Gastrocnemius medialis (tissue), 4 donors: ENCODE data around the gene ATP10A. TPM values are rescaled to one million over a fixed set of nuclear protein-coding genes. Genes with fewer than 3 reads are reported as not detected.
A peak's percentile ranks its signal among the peaks of the same experiment; 100 is the strongest.

Experiments used
- ATAC-seq, 2 donors: fragments of 150-250 bp; one replicate each; pipeline ENCODE4 v1.9.1; 2016
- DNase-seq, 2 donors: peaks; one replicate each; pipeline ENCODE4 v3.0.0-alpha.2; 2019
- H3K27ac ChIP-seq, 4 donors: fragments of 200-600 bp; sonication (generic); 1 replicate in 1 of 4; 2 replicates in 3 of 4; pipeline ENCODE4 v1.5.1; 2016 to 2018; ENCODE audit warnings: mild to moderate bottlenecking in 2 of 4, moderate library complexity in 1 of 4
- H3K27me3 ChIP-seq, 3 donors: fragments of 200-600 bp; sonication (generic) in 2 of 3; 1 replicate in 1 of 3; 2 replicates in 2 of 3; pipeline versions ENCODE4 v1.5.1 to v1.6.0; 2016 to 2019; ENCODE audit warnings: mild to moderate bottlenecking in 1 of 3, moderate library complexity in 1 of 3
- H3K36me3 ChIP-seq, 2 donors: fragments of 200-600 bp; sonication (generic) in 1 of 2; one replicate each; pipeline ENCODE4 v1.5.1; 2017 to 2018
- H3K4me1 ChIP-seq, 2 donors: fragments of 200-600 bp; sonication (generic) in 1 of 2; one replicate each; pipeline ENCODE4 v1.5.1; 2016 to 2017; ENCODE audit warnings: mild to moderate bottlenecking in 2 of 2
- H3K4me3 ChIP-seq, 4 donors: fragments of 200-600 bp; sonication (generic) in 3 of 4; 1 replicate in 1 of 4; 2 replicates in 3 of 4; pipeline ENCODE4 v1.5.1; 2016 to 2019; ENCODE audit warnings: mild to moderate bottlenecking in 2 of 4
- H3K9me3 ChIP-seq, 3 donors: fragments of 200-600 bp; sonication (generic) in 2 of 3; 1 replicate in 1 of 3; 2 replicates in 2 of 3; pipeline ENCODE4 v1.5.1; 2016 to 2019
- POLR2A ChIP-seq, 2 donors: fragments of 450-650 bp; IDR thresholded peaks; one replicate each; pipeline ENCODE4 v1.6.1; 2017; ENCODE audit warnings: antibody characterized with exemption in 2 of 2, mild to moderate bottlenecking in 2 of 2, moderate library complexity in 2 of 2
- in situ Hi-C, 4 donors: fragments of 200-750 bp; cut with MboI; loops; one replicate each; pipeline versions ENCODE4 v1.15.0 to v1.8.0; 2017; ENCODE audit warnings: low sequenced_read_pairs in 4 of 4
- intact Hi-C: fragments of 100-400 bp; cut with DNase I; formaldehyde crosslinking; loops from one replicate; pipeline ENCODE4 v1.15.1; 2023; ENCODE audit warnings: low total_unique reads
- total RNA-seq, 4 donors: library from RNA; depleted of rRNA; stranded (reverse); fragments of >200 nt; gene quantifications; one replicate each; pipeline versions ENCODE4 v1.1.0 to v1.2.3, GENCODE V29; 2016
- TF ChIP-seq, protein P1 (sequence below), 5 experiments: fragments of 450-650 bp in 3 of 5; fragments of 200-600 bp in 2 of 5; sonication (generic) in 2 of 5; IDR thresholded peaks in 4 of 5; conservative IDR thresholded peaks in 1 of 5; 1 replicate in 4 of 5; 2 replicates in 1 of 5; pipeline ENCODE4 v1.5.1; 2016 to 2019; ENCODE audit warnings: antibody characterized with exemption in 5 of 5, mild to moderate bottlenecking in 3 of 5, moderate library complexity in 3 of 5

Gene ATP10A
- total RNA-seq, 4 donors from 2014 or later, result 0.36 to 0.56 (median 0.47) TPM

GRCh38 chr15:25740383-25741255 lies 122.5 kb downstream of the ATP10A start:
- ATAC-seq (no peak), DNase-seq (no peak)
- H3K4me1 ChIP-seq, result peaks cover 11 to 13% of the 10 kb centered on the region in 2 donors
- no peaks in the 10 kb centered on the region for H3K9me3 ChIP-seq
- intact Hi-C loops, result loop anchor here (10.0 kb wide), 1 partner anchor 194 kb away; no protein-coding TSS in a partner anchor
- no peak overlapping the region for H3K27ac ChIP-seq
- TF ChIP-seq, protein P1, sequence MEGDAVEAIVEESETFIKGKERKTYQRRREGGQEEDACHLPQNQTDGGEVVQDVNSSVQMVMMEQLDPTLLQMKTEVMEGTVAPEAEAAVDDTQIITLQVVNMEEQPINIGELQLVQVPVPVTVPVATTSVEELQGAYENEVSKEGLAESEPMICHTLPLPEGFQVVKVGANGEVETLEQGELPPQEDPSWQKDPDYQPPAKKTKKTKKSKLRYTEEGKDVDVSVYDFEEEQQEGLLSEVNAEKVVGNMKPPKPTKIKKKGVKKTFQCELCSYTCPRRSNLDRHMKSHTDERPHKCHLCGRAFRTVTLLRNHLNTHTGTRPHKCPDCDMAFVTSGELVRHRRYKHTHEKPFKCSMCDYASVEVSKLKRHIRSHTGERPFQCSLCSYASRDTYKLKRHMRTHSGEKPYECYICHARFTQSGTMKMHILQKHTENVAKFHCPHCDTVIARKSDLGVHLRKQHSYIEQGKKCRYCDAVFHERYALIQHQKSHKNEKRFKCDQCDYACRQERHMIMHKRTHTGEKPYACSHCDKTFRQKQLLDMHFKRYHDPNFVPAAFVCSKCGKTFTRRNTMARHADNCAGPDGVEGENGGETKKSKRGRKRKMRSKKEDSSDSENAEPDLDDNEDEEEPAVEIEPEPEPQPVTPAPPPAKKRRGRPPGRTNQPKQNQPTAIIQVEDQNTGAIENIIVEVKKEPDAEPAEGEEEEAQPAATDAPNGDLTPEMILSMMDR (IDR thresholded peaks at IDR 0.05 in 4 of 5, conservative IDR thresholded peaks at IDR 0.05 in 1 of 5), result no peak
- TF ChIP-seq POLR2A (IDR thresholded peaks at IDR 0.05), result no peak
- in situ Hi-C loops, result no loop called here
- no peak overlapping the region for H3K4me3 ChIP-seq
- no peaks in the 10 kb centered on the region for H3K36me3 ChIP-seq
- H3K27me3 ChIP-seq, result no peaks in the 10 kb centered on the region

DNA sequence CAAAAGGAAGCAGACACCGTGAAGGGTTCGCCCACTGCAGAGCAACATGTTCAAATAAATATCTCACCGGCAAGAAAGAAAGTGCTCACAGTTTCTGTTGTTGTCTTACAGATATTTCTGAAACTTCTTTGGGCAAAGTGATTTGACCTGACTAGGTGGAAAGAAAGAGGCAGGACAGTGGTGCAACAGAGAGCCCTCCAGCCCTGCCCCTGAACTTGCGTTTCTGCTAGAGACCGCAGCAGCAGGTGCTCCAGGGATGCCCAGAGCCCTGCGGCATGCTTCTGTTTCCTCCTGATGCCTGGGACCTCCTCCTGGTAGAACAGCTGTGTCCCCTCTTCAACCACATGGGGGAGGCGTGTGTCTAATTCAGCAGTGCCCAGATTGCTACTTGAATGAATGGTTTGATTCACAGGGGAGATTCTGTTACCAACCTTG lies 123.4 kb downstream of the ATP10A start:
- Histone ChIP-seq H3K36me3 (no peaks in the 10 kb centered on the region), H3K4me3 (no peak overlapping the region), H3K4me1 (peaks cover 11 to 13% of the 10 kb centered on the region in 2 donors), H3K27ac (no peak overlapping the region), H3K9me3 (no peaks in the 10 kb centered on the region), H3K27me3 (no peaks in the 10 kb centered on the region)
- DNase-seq (no peak), ATAC-seq (no peak)
- in situ Hi-C loops, result no loop called here
- intact Hi-C loops, result loop anchor here (10.0 kb wide), 1 partner anchor 195 kb away; no protein-coding TSS in a partner anchor
- TF ChIP-seq, protein P1 (IDR thresholded peaks at IDR 0.05 in 4 of 5, conservative IDR thresholded peaks at IDR 0.05 in 1 of 5), result peak in 1 of 5 experiments; percentile 26
- TF ChIP-seq POLR2A (IDR thresholded peaks at IDR 0.05), result no peak

DNA sequence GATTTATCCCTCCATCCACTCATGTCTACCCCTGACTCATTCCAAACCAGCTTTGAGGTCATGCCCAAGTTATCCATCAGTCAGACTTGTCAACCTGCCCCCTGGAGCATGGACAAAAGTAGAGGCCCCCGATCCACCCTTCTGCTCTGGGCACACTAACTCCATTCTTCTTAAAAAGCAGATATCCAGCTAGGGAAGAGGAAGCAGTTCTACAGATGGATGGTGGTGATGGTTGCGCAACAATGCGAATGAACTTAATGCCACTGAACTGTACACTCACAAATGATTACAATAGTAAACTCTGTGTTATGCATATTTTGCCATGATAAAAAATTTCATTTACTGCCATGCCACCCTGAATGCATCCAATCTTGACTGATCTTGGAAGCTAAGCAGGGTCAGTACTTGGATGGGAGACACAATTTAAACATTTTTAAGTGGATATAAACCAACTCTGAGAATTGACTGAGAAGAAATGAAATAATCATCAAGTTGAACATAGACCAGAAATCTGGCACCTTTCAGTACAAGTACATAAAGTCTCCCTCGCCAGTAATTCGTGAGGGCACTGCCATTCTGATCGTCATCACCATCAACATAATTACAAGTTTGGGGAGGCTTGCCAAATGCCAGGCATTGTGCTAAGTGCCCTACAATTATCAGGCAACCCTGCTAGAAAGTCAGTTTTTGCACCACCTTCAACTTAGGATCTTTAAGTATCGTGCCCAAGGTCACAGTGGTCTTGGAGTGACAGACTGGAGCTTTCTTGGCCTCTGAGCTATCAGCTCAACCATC lies 124.8 kb downstream of the ATP10A start:
- Histone ChIP-seq H3K27me3 (no peaks in the 10 kb centered on the region), H3K9me3 (no peaks in the 10 kb centered on the region), H3K36me3 (no peaks in the 10 kb centered on the region), H3K4me1 (peaks cover 11 to 13% of the 10 kb centered on the region in 2 donors), H3K27ac (peak overlapping the region in 2 of 4 donors; percentile 5 to 61), H3K4me3 (no peak overlapping the region)
- ATAC-seq, result no peak
- in situ Hi-C loops, result no loop called here
- TF ChIP-seq, protein P1 (IDR thresholded peaks at IDR 0.05 in 4 of 5, conservative IDR thresholded peaks at IDR 0.05 in 1 of 5), result no peak
- no peak for TF ChIP-seq POLR2A (IDR thresholded peaks at IDR 0.05)
- intact Hi-C loops, result no loop called here
- DNase-seq, result no peak

DNA sequence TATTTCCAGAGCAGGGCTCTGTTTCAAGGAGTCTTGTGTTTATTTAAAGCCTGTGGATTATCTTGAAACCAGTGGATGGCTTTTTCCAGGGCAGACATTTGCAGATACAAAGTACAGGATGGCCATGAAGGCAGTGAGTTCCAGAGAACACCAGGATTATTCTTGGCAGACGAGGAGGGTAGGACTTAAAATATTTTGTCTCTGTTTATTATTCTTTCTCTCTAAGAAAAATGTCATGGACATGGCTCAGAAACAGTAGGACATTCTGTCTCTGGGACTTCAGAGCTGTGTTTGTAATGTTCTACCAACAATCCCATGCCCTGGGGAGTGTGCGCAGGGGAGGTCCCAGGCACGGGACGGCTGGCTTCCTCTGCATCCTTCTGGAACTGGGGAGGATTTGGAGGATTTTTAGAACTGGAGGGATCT lies 125.9 kb downstream of the ATP10A start:
- Histone ChIP-seq H3K4me1 (peaks cover 11 to 13% of the 10 kb centered on the region in 2 donors), H3K4me3 (no peak overlapping the region), H3K27ac (peak overlapping the region in 3 of 4 donors; percentile 33 to 61 (median 41)), H3K27me3 (no peaks in the 10 kb centered on the region), H3K9me3 (no peaks in the 10 kb centered on the region), H3K36me3 (no peaks in the 10 kb centered on the region)
- no peak for TF ChIP-seq POLR2A (IDR thresholded peaks at IDR 0.05)
- intact Hi-C loops, result no loop called here
- DNase-seq (peak in 1 of 2 donors; percentile 36), ATAC-seq (peak; percentile 34 to 82)
- in situ Hi-C loops, result no loop called here

- no peaks in the 10 kb centered on the region for H3K27me3 ChIP-seq
- DNase-seq (no peak), ATAC-seq (no peak)
- intact Hi-C loops (no loop called here), in situ Hi-C loops (no loop called here)
- peak overlapping the region in 2 of 4 donors; percentile 33 to 61 for H3K27ac ChIP-seq
- no peak for TF ChIP-seq POLR2A (IDR thresholded peaks at IDR 0.05)
- TF ChIP-seq, protein P1 (IDR thresholded peaks at IDR 0.05 in 4 of 5, conservative IDR thresholded peaks at IDR 0.05 in 1 of 5), result no peak
- H3K36me3 ChIP-seq, result no peaks in the 10 kb centered on the region
- no peak overlapping the region for H3K4me3 ChIP-seq
- peaks cover 11 to 13% of the 10 kb centered on the region in 2 donors for H3K4me1 ChIP-seq
- no peaks in the 10 kb centered on the region for H3K9me3 ChIP-seq
Observed at GRCh38 chr15:25736461-25736860, 126.7 kb downstream of the ATP10A start.
